ENCODE data around the gene HGFAC.

HGFAC gene

DNA sequence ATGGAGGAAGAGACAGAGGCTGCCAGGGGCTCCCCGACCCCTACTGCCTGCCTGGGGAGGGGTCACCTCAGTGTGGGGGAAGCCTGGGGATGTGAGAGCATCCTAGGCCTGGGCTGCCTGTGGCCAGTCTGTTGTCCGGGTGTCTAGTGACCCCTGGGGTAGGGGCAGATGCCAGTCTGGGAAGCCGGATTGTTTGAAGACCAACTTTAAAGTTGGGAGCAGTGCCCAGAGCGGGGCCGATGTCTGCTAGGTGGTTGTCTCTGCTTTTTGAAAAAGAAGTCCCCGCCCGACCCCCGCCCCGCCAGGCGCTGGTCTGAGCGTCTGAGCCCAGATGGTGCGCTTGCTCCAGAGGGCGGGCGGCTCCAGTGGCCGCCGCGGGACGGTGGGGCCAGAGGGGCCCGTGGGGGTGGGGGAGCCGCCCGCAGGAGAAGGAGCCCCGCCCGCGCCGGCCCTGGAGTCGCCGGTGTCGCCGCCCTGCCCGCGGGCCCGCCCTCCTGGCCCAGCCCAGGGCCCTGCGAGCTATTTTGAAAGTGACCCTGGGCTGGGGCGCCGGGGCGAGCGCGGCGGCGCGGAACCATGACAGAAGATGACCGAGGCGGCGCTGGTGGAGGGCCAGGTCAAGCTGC lies 21.1 kb downstream of the HGFAC start, which contains the start of gene DOK7:
DOK7 (plus strand) TSS at position 517 of the 626 bp plus-strand sequence; CDS start at position 587, 70 bp downstream.
- DNase-seq (ENCODE audit: low read depth in 2 of 2): no peak

DNA sequence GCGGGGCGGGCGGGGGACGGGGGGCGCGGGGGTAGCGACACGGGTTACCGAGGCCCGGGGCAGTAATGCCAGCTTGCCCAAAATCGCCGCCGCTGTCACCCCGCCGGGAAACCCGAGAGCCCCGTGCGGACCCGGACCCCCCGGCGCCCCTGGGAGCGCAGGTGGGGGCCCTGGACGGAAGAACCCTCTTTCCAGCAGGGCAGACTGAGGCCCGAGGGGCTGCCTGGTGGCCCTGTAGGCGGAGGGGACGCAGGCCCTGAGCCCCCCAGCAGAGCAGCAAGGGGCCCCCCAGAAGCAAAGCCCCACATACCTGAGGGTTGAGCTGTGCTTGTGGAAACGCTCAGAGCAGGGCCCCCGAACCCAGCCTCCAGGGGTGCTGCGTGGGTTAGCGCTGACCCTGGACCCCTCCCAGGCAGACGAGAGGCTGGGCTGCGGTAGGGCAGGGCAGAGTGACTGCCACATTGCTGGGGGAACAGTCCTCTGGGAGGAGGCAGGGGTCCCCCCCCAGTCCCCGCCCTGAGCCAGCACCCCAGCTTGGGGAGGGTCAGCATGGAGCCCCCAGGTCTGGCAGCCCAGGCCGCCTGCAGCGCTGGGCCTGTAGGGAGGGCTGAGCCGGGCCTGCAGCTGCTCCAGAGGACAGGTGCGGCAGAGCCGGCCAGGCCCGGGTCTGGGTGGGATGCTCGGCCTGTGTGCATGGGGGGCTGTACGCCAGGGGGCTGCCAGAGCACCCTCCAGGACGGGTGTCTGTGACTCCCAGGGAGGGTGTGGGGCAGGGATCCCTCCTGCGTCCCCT lies 22.0 kb downstream of the HGFAC start:
- no peak for DNase-seq (ENCODE audit: low read depth in 2 of 2)

DNA sequence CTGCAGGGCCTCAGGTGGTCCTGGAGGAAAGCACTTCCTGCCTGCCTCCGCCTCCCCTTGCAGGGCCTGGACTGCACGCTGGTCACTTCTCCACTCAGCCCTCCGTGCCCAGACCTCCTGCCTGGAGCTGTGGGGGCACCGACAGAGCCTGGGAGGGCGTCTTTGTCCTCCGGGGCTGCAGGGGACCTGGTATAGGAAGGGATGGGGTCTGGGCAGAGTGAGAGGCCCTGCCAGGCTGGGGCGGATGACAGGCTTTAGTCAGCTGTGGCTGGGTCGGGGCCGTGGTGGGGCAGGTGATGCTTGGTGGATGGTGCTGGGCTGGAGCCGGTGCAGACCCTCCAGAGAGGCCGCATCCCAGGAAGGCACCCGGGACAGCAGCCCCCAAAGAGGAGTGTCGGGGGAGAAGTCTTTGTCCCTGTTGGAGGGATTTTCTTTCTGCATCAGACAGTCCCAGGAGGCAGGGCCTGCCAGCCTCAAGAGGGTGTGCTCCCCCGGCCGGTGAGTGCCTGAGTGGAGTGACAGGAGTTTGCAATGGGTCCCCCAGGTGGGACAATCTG lies 22.7 kb downstream of the HGFAC start:
- no peak for DNase-seq (ENCODE audit: low read depth in 2 of 2)

DNA sequence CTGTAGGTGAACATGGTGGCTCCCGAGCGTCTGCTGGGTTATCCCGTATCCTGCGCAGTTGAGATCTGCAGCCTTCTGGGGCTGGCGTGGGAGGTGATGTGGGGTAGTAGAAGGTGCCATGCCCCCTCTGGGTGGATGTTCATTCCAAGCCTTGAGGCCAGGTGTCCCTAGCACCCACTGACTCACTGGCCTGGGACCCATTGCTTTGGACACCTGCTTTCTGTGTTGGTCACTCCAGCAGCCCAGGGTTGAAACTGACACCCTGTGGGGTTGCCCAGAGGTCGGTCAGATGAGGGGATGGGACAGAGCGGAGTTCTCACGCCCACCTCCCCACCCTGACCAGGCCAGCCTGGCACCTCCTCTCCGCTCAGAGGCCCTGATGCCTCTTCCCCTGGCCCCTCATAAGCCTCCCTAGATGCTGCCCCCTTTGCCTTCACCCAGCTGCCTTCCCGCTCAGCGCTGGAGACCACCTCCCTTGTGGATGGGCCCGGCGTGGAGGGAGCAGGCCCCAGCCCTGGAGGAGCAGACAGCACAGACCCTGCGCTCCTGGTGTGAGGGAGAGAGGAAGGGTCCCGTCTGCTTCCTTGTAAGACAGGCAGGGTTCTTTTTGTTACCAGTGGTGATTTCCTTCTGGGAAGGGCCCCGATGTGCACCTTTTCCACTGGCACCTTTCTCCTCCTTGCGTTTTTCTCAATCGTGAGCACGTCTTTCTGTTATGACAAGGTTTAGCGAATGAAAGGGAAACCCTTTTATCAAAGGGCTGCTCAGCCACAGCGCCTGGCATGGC lies 23.3 kb downstream of the HGFAC start:
- DNase-seq (ENCODE audit: low read depth in 2 of 2): no peak

DNA sequence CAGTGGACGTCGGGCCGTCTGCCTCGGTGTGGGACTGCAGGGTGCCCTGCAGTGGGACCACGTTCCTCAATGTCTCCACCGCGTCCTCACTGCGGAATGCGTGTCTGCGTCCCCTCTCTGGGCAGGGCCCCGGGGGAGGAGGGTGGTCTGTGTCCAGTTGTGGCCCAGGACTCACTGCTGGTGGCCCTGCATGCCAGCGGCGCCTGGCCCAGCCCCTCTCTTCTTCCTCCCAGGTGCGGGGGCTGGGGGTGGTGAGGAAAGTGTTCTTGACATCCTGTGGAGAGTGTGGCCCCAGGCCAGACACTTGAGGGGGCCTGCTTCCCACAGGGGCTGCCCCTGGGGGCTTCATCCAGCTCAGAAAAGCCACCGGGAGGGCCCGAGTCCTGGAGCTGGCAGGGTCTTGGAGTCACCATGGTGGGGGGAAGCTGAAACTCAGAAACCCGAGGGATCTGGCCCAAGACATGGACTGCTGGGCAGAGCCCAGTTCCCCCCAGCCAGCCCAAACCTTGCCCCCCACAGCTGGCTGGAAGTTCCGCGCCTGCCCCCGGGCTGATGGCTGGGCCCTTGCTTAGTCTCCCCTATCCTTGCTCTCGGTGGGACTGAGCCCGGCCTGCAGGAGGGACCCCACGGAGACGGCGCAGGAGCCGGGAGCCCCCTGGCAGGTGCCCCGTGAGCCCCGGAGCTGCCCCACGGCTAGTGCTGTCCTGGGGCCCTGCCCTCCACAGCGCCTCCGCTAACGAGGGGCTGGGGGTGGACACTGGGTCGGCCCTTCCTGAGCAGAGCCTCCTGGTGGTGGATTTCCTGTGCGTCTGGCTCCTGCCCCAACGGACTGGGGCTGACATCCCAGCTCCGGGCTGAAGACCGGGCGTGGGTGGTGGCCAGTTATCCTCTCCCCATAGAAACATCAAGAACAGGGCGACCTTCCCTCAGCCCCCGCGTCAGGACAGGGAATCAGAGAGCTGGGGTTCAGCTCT lies 24.2 kb downstream of the HGFAC start:
- no peak for DNase-seq (ENCODE audit: low read depth in 2 of 2)

DNA sequence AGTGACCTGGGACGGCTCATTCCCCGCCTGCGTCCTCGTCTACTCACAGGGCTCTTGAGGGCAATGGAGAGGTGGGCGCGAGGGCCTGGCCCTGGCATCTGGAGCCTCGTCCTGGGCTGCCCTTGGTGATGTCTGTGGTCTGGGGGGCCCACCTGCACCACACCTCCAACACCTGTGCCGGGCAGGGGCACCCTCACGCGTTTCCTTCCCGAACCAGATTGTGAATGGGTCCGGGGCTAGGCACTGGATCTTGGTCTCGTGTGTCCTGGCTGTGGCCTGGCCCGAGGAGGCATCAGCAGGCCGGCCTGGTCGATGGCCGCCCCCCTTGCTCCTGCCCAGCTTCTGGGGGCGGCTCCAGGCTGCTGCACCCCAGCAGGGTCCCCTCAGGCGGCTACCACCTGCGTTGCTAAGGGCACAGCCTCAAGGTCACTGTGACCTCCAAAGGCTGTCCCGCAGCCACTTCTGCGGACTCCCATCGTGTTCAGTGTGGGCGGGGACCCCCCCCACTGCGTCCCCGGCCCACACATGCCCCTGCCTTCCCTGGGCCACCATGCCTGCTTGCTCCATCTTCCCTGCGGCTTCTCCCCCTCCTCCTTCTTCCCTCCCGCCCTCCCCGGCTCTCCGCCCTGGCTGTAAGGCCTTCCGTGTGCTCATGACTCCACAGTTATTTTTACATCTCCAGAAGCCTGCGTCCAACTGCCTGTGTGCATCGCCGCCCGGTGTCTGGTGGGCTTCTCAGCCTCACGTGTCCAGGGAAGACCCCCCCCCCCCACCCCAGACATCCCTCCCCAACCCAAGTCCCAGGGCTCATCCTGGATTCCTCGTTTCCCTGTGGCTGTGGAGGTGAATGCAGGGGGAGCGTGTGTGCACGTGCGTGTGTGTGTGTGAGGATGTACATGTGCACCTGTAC lies 25.2 kb downstream of the HGFAC start:
- no peak for DNase-seq (ENCODE audit: low read depth in 2 of 2)

DNA sequence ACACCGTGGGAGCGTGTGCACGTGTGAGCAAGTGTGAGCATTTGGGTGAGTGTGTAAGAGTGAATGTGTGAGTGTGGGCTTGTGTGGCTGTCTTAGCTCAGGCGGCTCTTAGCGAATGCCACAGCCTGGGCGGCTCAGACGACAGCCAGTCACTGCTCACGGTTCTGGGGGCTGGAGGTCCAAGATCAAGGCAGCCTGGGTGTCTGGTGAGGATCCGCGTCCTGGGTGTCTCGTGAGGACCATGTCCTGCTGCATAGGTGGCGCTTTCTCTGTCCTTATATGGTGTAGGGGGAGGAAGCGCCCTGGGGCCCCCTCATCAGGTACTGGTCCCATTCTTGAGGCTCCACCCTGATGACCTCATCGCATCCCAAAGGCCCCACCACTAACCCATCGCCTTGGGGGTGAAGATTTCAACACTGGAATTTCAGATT lies 25.8 kb downstream of the HGFAC start:
- DNase-seq (ENCODE audit: low read depth in 2 of 2): no peak

DNA sequence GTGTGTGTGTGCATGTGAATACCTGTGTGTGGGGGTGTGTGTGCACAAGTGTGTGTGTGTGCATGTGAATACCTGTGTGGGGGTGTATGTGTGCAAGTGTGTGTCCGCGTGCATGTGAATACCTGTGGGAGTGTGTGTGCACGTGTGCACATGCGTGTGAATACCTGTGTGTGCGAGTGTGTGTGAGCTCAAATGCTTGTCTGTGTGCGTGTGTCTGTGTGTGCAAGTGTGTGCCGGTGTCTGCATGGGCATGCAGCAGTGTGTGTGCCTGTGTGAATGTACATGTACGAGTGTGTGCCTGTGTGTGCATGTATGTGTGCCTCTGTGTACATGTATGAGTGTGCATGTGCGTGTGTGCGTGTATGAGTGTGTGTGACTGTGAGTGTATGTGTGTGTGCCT lies 26.4 kb downstream of the HGFAC start:
- no peak for DNase-seq (ENCODE audit: low read depth in 2 of 2)

DNA sequence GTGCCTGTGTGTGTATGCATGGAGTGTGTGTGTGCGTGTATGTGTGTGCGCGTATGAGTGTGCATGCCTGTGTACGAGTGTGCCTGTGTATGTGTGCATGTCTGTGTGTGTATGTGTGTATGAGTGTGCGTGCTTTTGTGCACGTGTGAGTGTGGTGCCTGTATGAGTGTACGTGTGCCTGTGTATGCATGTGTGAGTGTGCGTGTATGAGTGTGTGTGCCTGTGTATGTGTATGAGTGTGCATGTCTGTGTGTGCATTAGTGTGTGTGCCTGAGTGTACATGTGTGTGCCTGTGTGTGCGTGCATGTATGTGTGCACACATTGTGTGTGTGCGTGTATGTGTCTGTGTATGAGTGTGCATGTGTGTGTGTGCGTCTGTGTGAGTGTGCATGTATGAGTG lies 27.0 kb downstream of the HGFAC start:
- DNase-seq (ENCODE audit: low read depth in 2 of 2): no peak

DNA sequence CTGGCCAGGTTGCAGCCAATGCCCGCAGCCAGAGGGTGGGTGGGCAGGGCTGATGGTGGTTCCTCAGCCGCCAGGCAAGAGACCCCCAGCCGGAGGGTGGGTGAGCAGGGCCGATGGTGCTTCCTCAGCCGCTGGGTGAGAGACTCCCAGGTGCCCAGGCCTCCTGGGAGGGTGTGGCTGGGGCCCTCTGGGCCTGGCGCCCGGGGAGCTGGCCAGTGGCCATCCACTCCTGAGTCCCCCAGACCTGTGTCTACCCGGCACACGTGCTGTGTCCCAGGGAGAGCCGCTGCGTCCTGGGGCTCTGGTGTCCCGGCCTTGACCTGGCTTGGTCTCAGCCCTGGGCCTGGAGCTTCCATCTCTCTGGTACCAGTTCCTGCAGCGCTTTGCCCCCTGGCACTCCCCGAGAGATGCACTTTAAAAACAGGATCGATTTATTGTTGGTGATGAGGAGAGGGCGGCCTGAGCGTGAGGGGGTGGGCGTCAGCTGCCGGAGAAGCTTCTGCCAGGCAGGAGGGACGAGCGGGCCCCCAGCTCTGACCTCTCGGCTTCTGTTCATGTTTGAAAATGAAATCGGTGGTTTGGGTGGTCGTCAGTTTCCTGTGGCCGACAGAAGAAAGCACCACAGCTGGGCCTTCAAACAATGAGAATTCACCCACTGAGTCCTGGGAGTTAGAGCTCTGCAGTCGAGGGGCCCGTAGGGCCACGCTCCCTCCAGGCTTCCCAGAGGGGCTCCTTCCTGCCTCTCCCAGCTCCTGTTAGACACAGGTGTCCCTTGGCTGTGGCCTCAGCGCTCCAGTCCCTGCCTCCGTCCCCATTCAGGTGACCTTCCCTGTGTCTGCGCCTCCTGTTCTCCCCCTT lies 27.8 kb downstream of the HGFAC start:
- no peak for DNase-seq (ENCODE audit: low read depth in 2 of 2)

DNA sequence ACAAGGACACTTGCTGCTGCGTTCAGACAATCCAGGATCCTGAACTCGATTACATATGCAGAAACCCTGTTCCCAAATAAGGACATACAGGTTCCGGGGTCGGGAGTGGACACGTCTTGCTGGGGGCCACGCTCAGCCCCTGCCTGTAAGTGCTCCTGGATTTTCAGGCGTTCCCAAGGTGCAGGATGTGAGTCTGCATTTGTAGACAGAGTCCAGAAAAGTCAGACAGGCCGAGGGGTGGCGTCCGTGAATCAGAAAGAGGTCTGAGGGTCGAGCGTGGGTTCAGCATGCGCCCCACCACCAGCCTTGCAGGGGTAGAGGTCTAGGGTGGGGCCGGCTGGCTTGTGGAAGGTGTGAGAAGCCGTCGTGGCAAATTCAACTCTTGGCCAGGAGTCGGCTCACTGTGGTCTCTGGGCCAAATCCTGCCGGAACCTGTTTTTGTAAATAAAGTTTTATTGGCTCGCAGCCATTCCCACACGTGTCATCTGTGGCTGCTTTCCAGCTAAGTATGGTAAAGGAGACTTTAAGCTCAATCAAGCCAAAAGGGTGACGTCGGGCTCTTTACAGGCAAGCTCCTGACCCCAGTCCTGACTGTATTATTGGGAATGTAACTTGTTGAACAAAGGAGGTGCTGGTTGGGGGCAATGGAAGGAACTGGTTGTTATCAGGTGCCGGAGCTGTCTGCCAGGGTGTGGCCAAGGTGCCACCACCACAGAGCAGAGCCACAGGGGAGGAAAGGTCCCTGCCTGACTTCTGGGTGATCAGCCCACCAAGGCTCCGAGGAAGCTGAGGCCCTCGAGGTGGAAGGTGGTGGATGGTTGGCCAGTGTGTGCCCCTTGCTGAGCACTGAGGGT lies 28.7 kb downstream of the HGFAC start:
- no peak for DNase-seq (ENCODE audit: low read depth in 2 of 2)

DNA sequence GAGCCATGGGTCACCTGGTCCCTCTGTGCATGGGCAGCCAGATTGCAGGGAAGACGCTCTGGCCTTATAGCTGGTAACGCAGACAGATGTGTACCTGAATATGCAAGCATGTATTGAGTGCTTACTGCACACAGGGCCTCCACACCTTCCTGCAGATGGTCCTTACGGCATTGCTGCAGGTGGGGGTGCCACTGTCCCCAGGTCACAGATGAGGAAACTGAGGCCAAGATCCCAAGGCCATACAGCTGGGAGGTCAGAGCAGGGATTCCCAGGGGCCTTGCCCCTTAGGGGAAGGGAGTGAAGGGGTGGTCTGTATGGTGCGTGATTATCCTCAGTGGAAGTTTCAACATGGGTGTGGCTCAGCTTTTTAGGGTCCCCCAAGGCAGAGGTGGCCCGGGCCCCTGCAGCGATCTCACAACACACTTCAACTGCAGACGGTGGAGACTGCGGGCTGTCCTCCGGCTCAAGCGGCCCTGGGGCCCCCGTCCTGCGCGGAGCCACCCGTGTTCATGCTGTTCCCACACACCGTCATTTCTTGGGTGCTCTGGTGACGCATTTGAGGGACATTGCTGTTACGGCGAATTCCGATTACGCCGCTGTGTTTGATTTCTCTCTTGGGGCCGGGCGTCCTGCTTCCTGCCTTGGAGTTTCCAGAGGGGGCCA lies 29.5 kb downstream of the HGFAC start:
- no peak for DNase-seq (ENCODE audit: low read depth in 2 of 2)

DNA sequence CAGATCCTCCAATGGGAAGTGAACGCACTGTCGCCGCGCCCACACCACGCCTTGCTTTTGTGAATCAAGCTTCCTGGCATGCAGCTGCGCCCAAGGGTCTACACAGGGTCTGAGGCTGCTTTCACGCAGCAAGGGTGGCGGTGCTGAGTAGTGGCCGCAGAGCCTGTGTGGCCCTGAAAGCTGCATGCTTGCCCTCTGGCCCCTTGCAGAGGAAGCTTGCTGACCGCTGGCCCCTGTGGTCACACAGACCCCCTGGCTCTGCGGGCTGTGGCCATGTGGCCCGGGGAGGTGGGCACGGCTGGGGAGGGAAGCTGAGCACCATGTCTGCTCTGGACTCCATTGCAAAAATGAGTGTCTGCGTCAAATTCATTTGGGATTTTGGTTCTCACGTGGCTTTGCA lies 30.1 kb downstream of the HGFAC start:
- no peak for DNase-seq (ENCODE audit: low read depth in 2 of 2)

DNA sequence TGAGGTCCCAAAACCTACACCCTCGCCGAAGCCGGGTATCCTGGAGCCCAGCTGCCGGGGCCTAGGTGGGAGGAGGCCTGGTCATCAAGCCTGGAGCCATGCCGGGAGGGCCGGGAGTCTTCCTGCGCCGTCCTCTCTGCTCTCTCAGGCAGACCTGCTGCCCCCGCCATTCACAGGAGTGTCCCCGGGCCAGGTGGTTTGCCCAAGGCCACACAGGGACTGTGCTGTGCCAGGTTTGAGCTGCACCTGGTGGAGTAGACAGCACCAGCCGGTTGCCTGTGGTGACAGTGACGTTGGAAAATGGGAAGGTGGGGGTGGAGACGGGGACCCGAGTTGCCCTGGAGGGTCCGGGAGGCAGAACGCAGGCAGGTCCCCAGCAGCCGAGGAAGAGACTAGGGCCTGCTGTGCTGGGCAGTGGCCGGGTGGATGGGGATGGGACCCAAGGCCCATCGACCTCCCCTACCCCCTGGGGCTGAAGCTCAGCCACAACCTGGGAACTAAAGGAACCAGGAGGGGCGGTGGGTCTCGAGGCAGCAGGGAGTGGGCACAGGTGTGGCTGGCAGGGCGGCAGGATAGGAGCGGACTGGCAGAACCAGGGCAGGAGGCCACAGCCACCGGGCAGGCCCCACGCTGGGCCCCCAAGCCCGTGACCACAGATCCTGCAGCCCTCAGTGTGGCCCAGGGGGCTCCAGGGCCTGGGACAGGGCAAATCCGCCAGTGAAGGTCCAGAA lies 30.8 kb downstream of the HGFAC start:
- no peak for DNase-seq (ENCODE audit: low read depth in 2 of 2)

DNA sequence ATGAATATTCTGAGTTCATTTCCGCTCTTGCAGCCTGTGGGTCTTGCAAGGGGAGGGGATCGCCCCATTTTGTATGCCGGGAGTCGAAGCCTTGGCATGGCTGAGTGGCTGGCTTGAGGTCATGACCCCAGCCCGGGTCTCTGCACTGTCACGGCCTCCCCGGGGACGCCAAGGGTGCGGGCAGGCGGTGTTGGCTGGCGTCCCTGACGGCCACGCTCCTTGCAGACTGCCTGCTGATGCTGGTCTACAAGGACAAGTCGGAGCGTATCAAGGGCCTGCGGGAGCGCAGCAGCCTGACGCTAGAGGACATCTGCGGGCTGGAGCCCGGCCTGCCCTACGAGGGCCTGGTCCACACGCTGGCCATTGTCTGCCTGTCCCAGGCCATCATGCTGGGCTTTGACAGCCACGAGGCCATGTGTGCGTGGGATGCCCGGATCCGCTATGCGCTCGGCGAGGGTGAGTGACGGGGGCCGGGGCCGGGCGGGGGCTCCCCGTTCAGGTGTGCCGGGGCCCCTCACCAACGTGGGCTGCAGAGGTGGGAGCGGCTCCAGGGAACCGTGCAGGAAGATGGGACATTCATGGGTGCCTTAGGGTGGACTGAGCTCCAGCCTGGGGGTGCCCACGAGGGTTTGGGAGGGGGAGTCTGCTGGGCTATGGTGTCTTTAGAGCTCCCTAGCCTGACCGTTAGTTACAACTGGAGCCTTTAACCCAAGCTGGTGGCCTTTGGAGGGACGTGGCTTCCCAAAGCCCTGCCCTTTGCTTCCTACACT lies 31.6 kb downstream of the HGFAC start:
- no peak for DNase-seq (ENCODE audit: low read depth in 2 of 2)

All from stimulated activated CD8-positive, alpha-beta memory T cell treated with anti-CD3 and anti-CD28 coated beads, Interleukin-15, amount 100 ng/mL, for 4 hours (primary cell).